GM12878 (cell line): ENCODE data around the gene NT5E. TPM values are rescaled to one million over a fixed set of nuclear protein-coding genes. Genes with fewer than 3 reads are reported as not detected.
A peak's percentile ranks its signal among the peaks of the same experiment; 100 is the strongest.

ENCODE experiments used
- ATF3 ChIP-seq: IDR thresholded peaks from 2 replicates; pipeline ENCODE4 v1.6.1; 2011; ENCODE audit warnings: low read depth, mild to moderate bottlenecking, low read length, moderate library complexity, borderline replicate concordance; ENCODE audit errors: extremely low read depth
- BCL11A ChIP-seq: IDR thresholded peaks from 2 replicates; pipeline ENCODE4 v1.6.1; 2011; ENCODE audit warnings: low read depth, low read length
- CBX3 ChIP-seq: fragments of 200-600 bp; sonication (generic); IDR thresholded peaks from 2 replicates; pipeline ENCODE4 v1.6.1; 2016; ENCODE audit warnings: low read depth, borderline replicate concordance
- ESRRA ChIP-seq: IDR thresholded peaks from 2 replicates; pipeline ENCODE4 v1.6.1; 2012; ENCODE audit warnings: mild to moderate bottlenecking, low read length, improper control_type of control experiment
- GABPA ChIP-seq: IDR thresholded peaks from 2 replicates; pipeline ENCODE4 v1.6.1; 2014; ENCODE audit warnings: antibody characterized with exemption, low read depth, mild to moderate bottlenecking, inconsistent platforms
- KAT2A ChIP-seq: conservative IDR thresholded peaks from 2 replicates; pipeline ENCODE4 v1.6.1; 2011; ENCODE audit warnings: low read depth, low read length; ENCODE audit not compliant: control insufficient read depth
- MAX ChIP-seq: IDR thresholded peaks from 2 replicates; pipeline ENCODE4 v1.6.1; 2012; ENCODE audit warnings: low read depth, low read length, improper control_type of control experiment
- MLLT1 ChIP-seq: fragments of 450-650 bp; IDR thresholded peaks from 2 replicates; pipeline ENCODE4 v1.6.1; 2016; ENCODE audit warnings: mild to moderate bottlenecking
- PAX8 ChIP-seq: fragments of 450-650 bp; IDR thresholded peaks from 2 replicates; pipeline ENCODE4 v1.6.1; 2017; ENCODE audit warnings: mild to moderate bottlenecking, moderate library complexity
- RAD21 ChIP-seq: IDR thresholded peaks from 2 replicates; pipeline ENCODE4 v1.6.1; 2011; ENCODE audit warnings: mild to moderate bottlenecking, low read depth, low read length, moderate library complexity; ENCODE audit not compliant: insufficient read depth
- TCF12 ChIP-seq: IDR thresholded peaks from 2 replicates; pipeline ENCODE4 v1.6.1; 2011; ENCODE audit warnings: low read depth, mild to moderate bottlenecking, low read length
- ZBTB40 ChIP-seq: fragments of 450-650 bp; IDR thresholded peaks from 2 replicates; pipeline ENCODE4 v1.6.1; 2016; ENCODE audit warnings: mild to moderate bottlenecking, moderate library complexity, borderline replicate concordance
- ZNF217 ChIP-seq: fragments of 450-650 bp; IDR thresholded peaks from 2 replicates; pipeline ENCODE4 v1.6.1; 2017; ENCODE audit warnings: antibody characterized with exemption, mild to moderate bottlenecking
- ZNF592 ChIP-seq: fragments of 450-650 bp; IDR thresholded peaks from 2 replicates; pipeline ENCODE4 v1.6.1; 2017; ENCODE audit warnings: mild to moderate bottlenecking, moderate library complexity
- ZNF687 ChIP-seq: fragments of 450-650 bp; IDR thresholded peaks from 2 replicates; pipeline ENCODE4 v1.6.1; 2017; ENCODE audit warnings: mild to moderate bottlenecking, moderate library complexity
- ZZZ3 ChIP-seq: IDR thresholded peaks from 2 replicates; pipeline ENCODE4 v1.6.1; 2011; ENCODE audit warnings: low read depth; ENCODE audit not compliant: control insufficient read depth, insufficient read length
- polyA plus RNA-seq, 11 experiments: library from polyadenylated mRNA; depleted of rRNA in 4 of 11; unstranded in 6 of 11; stranded (reverse) in 5 of 11; fragments of >200 nt; fragmentation: Nextera tagmentation in 4 of 11; fragmentation: Illumina TruSeq in 1 of 11; extraction: Ambion mirVana in 4 of 11; extraction: Trizol in 1 of 11; gene quantifications; 1 replicate in 1 of 11; 2 replicates in 10 of 11; pipeline versions ENCODE4 v1.2.1 to v1.2.3, GENCODE V29; 2011 to 2016; ENCODE audit warnings: inconsistent platforms in 2 of 11, missing spikeins in 2 of 11, low read depth in 1 of 11
- total RNA-seq, 4 experiments: library from RNA; depleted of rRNA in 3 of 4; stranded (reverse); fragments of >200 nt in 3 of 4; fragmentation: Illumina TruSeq in 1 of 4; extraction: Trizol in 1 of 4; gene quantifications; 2 replicates each; pipeline versions ENCODE4 v1.2.1 to v1.2.3, GENCODE V29; 2013 to 2021

The NT5E gene
- total and polyA plus RNA-seq, 10 of the 15 experiments (the other 5 are each of a cell fraction or from before 2014, with no cell fraction given) = 1.9 to 9.7 (median 7.3) TPM

GRCh38 chr6:85449388-85449817, 480 bp upstream of the NT5E start (continued):
- TF ChIP-seq ATF3 (no peak), ZNF687 (no peak), ZZZ3 (no peak), MLLT1 (peak; percentile 73), ESRRA (no peak), RAD21 (no peak), KAT2A (no peak), TCF12 (no peak), BCL11A (no peak), PAX8 (no peak), ZBTB40 (0 out of 2 replicates have a peak, but pooled peaks have one; percentile 18), MAX (no peak), ZNF217 (no peak), GABPA (peak; percentile 48; the same call in 1 of the 2 replicates), ZNF592 (no peak), CBX3 (no peak)
